ENCODE data around the gene FRRS1L.

Gene FRRS1L

GRCh38 chr9:109176386-109176785 lies 9.3 kb upstream of the FRRS1L start:
- TF ChIP-seq CTCF (IDR thresholded peaks at IDR 0.05; ENCODE audit: low read depth, low read length): no peak
- H3K4me3 ChIP-seq (ENCODE audit: low read depth, low read length): no peak overlapping the region

- H3K4me3 ChIP-seq (ENCODE audit: low read depth, low read length): no peak overlapping the region
- TF ChIP-seq CTCF (IDR thresholded peaks at IDR 0.05; ENCODE audit: low read depth, low read length): no peak
Observed at GRCh38 chr9:109172935-109173334, 5.9 kb upstream of the FRRS1L start.

- no peak for TF ChIP-seq CTCF (IDR thresholded peaks at IDR 0.05; ENCODE audit: low read depth, low read length)
Observed at GRCh38 chr9:109171926-109172325, 4.9 kb upstream of the FRRS1L start.

GRCh38 chr9:109168170-109168569 lies 1.1 kb upstream of the FRRS1L start:
- H3K4me3 ChIP-seq (ENCODE audit: low read depth, low read length): no peak overlapping the region
- TF ChIP-seq CTCF (IDR thresholded peaks at IDR 0.05; ENCODE audit: low read depth, low read length): no peak

More at GRCh38 chr9:109171926-109172325, 4.9 kb upstream of the FRRS1L start:
- no peak overlapping the region for H3K4me3 ChIP-seq (ENCODE audit: low read depth, low read length)

- no peak for TF ChIP-seq CTCF (IDR thresholded peaks at IDR 0.05; ENCODE audit: low read depth, low read length)
- H3K4me3 ChIP-seq (ENCODE audit: low read depth, low read length): no peak overlapping the region
Observed at GRCh38 chr9:109167716-109168115, 667 bp upstream of the FRRS1L start.

- no peak for TF ChIP-seq CTCF (IDR thresholded peaks at IDR 0.05; ENCODE audit: low read depth, low read length)
- H3K4me3 ChIP-seq (ENCODE audit: low read depth, low read length): no peak overlapping the region
Observed at GRCh38 chr9:109166171-109166770, 778 bp downstream of the FRRS1L start.

GRCh38 chr9:109164042-109164441 lies 3.0 kb downstream of the FRRS1L start:
- no peak for TF ChIP-seq CTCF (IDR thresholded peaks at IDR 0.05; ENCODE audit: low read depth, low read length)
- no peak overlapping the region for H3K4me3 ChIP-seq (ENCODE audit: low read depth, low read length)
